Measurements from ENCODE around the gene PLP1. TPM values are rescaled to one million over a fixed set of nuclear protein-coding genes. Genes with fewer than 3 reads are reported as not detected.
"Not testable (repeated sequence)": the region's sequence is repeated elsewhere in the genome, so short reads cannot be mapped to it uniquely, and the experiment has no call there.

The PLP1 gene
- total RNA-seq, 2 experiments from 2014 or later: not detected

DNA sequence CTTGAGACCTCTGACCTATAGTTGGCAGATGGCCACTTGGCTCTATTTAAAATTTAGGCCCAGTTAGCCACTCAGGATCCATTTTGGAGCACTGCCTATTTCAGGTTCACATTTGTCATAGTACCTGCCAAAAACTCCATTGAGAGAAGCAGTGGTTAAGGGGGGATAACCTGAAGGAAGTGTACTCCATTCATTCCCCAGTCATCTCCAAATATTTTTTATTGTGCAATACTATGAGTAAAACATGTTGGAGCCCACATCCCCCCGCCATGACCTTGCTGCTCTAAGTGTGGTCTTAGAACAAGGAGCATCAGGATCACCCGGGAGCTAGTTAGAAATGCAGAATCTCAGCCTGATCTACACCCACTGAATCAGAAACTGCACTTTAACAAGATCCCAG, 21.1 kb downstream of the PLP1 start:
- Mint-ChIP-seq H3K9me3 (no peaks in the 10 kb centered on the region), H3K36me3 (ENCODE audit: low read depth) (no peaks in the 10 kb centered on the region), H3K27me3 (peaks cover 4% of the 10 kb centered on the region), H3K27ac (no peak overlapping the region), H3K4me1 (ENCODE audit: low read depth) (peaks cover 10% of the 10 kb centered on the region), H3K4me3 (no peak overlapping the region)
- no peak for ATAC-seq
- no peak for TF ChIP-seq CTCF (IDR thresholded peaks at IDR 0.05)
- POLR2A ChIA-PET: interaction anchor here (0.6 kb wide), 1 partner anchor 210 kb away, joined by 3 read pairs; no protein-coding TSS in a partner anchor
- CTCF ChIA-PET: no interaction called here
- DNase-seq: no peak
- intact Hi-C loops (cut with micrococcal nuclease): no loop called here

- no peak for DNase-seq
- no peak for TF ChIP-seq CTCF (IDR thresholded peaks at IDR 0.05)
- Mint-ChIP-seq H3K27ac (no peak overlapping the region), H3K4me3 (no peak overlapping the region), H3K36me3 (ENCODE audit: low read depth) (no peaks in the 10 kb centered on the region), H3K27me3 (no peaks in the 10 kb centered on the region), H3K4me1 (ENCODE audit: low read depth) (peaks cover 10% of the 10 kb centered on the region), H3K9me3 (no peaks in the 10 kb centered on the region)
- intact Hi-C loops (cut with micrococcal nuclease): no loop called here
- peak; percentile 27 for ATAC-seq
- ChIA-PET POLR2A (no interaction called here), CTCF (no interaction called here)
Observed at GRCh38 chrX:103800318-103800717, 23.7 kb downstream of the PLP1 start.

- TF ChIP-seq CTCF (IDR thresholded peaks at IDR 0.05): no peak
- ChIA-PET CTCF (no interaction called here), POLR2A (no interaction called here)
- Mint-ChIP-seq H3K4me3 (no peak overlapping the region), H3K27me3 (peaks cover 3% of the 10 kb centered on the region), H3K4me1 (ENCODE audit: low read depth) (peaks cover 7% of the 10 kb centered on the region), H3K27ac (no peak overlapping the region), H3K36me3 (ENCODE audit: low read depth) (no peaks in the 10 kb centered on the region), H3K9me3 (no peaks in the 10 kb centered on the region)
- ATAC-seq (no peak), DNase-seq (no peak)
- intact Hi-C loops (cut with micrococcal nuclease): no loop called here
Observed at GRCh38 chrX:103805860-103806259, 29.2 kb downstream of the PLP1 start.

GRCh38 chrX:103806862-103807474, 30.3 kb downstream of the PLP1 start:
- CTCF ChIA-PET: no interaction called here
- TF ChIP-seq CTCF (IDR thresholded peaks at IDR 0.05): no peak
- POLR2A ChIA-PET: no interaction called here
- intact Hi-C loops (cut with micrococcal nuclease): no loop called here
- peaks cover 3% of the 10 kb centered on the region for H3K27me3 Mint-ChIP-seq
- no peak overlapping the region for H3K27ac Mint-ChIP-seq
- DNase-seq (no peak), ATAC-seq (peak; percentile 37)
- no peaks in the 10 kb centered on the region for H3K36me3 Mint-ChIP-seq (ENCODE audit: low read depth)
- H3K9me3 Mint-ChIP-seq: no peaks in the 10 kb centered on the region
- H3K4me3 Mint-ChIP-seq: no peak overlapping the region
- peaks cover 5% of the 10 kb centered on the region for H3K4me1 Mint-ChIP-seq (ENCODE audit: low read depth)

DNA sequence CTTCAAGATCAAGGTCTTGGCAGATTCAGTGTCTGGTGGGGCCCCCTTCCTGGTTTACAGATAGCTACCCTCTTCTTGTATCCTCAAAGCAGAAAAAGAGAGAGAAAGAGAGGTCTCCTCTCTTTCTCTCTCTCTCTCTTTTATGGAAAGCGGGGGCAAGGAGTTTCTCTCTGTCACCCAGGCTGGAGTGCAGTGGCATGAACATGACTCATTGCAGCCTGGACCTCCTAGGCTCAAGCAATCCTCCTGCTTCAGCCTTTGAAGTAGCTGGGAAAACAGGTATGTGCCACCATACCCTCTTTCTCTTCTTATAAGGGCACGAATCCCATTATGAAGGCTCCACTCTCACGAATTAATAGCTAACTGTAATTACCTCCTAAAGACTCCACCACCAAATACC, 35.2 kb downstream of the PLP1 start:
- no peak overlapping the region for H3K27ac Mint-ChIP-seq
- no peak for ATAC-seq
- no peaks in the 10 kb centered on the region for H3K9me3 Mint-ChIP-seq
- DNase-seq: no peak
- peaks cover 5% of the 10 kb centered on the region for H3K4me1 Mint-ChIP-seq (ENCODE audit: low read depth)
- H3K27me3 Mint-ChIP-seq: peaks cover 17% of the 10 kb centered on the region
- ChIA-PET POLR2A (no interaction called here), CTCF (interaction anchor here (0.9 to 1.2 kb wide), 2 partner anchors 20 to 100 kb away, joined by 3 to 4 read pairs; partner anchors contain the start of gene RAB9B)
- TF ChIP-seq CTCF (IDR thresholded peaks at IDR 0.05): no peak
- intact Hi-C loops (cut with micrococcal nuclease): no loop called here
- H3K36me3 Mint-ChIP-seq (ENCODE audit: low read depth): no peaks in the 10 kb centered on the region
- H3K4me3 Mint-ChIP-seq: no peak overlapping the region

GRCh38 chrX:103817101-103817500, 40.5 kb downstream of the PLP1 start:
- H3K9me3 Mint-ChIP-seq; H3K4me1 Mint-ChIP-seq (ENCODE audit: low read depth); H3K27ac Mint-ChIP-seq; H3K36me3 Mint-ChIP-seq (ENCODE audit: low read depth); ATAC-seq; H3K4me3 Mint-ChIP-seq; POLR2A ChIA-PET; DNase-seq: not testable (repeated sequence)
- intact Hi-C loops (cut with micrococcal nuclease): loop anchor here (5.0 kb wide), 3 partner anchors 105 to 285 kb away; partner anchors contain the start of genes MORF4L2 and TMEM31
- CTCF ChIA-PET: interaction anchor here (1.1 to 2.4 kb wide), 4 partner anchors 9 to 284 kb away, joined by 3 to 7 read pairs (median 4); partner anchors contain the start of gene RAB9B
- peaks cover 14% of the 10 kb centered on the region for H3K27me3 Mint-ChIP-seq

Measured in activated CD8-positive, alpha-beta T cell treated with anti-CD3 and anti-CD28 coated beads for 36 hours (primary cell).